DMS53 treated with DMSO at 0.1 percent for 48 hours (cell line): ENCODE data around the gene DPYSL5.

ENCODE experiments used
- DNase-seq: peaks from one replicate; lab custom pipeline; 2025; ENCODE audit not compliant: unreplicated experiment; lab: John Stamatoyannopoulos, UW

The DPYSL5 gene

GRCh38 chr2:26957534-26957933 is 109.6 kb downstream of the DPYSL5 start:
- DNase-seq, result no peak

GRCh38 chr2:26959331-26959730 is 111.4 kb downstream of the DPYSL5 start:
- DNase-seq, result no peak

- no peak for DNase-seq
Observed at GRCh38 chr2:26964446-26965130, 116.7 kb downstream of the DPYSL5 start.

- DNase-seq, result no peak
Observed at GRCh38 chr2:26968001-26968400, 120.1 kb downstream of the DPYSL5 start.

- DNase-seq, result no peak
Observed at GRCh38 chr2:26969077-26969844, 121.3 kb downstream of the DPYSL5 start.

GRCh38 chr2:26970244-26970927 is 122.5 kb downstream of the DPYSL5 start, which contains the start of gene MAPRE3:
Gene MAPRE3 (plus strand): TSS chr2:26970637. CDS start chr2:27022219, 51,582 bp downstream.
- DNase-seq, result peak; percentile 60

- no peak for DNase-seq
Observed at GRCh38 chr2:26970928-26971627, 123.1 kb downstream of the DPYSL5 start.

- no peak for DNase-seq
Observed at GRCh38 chr2:26971911-26972786, 124.2 kb downstream of the DPYSL5 start.

GRCh38 chr2:26974352-26974751 is 126.4 kb downstream of the DPYSL5 start:
- no peak for DNase-seq

GRCh38 chr2:26975102-26975501 is 127.2 kb downstream of the DPYSL5 start:
- DNase-seq, result no peak

GRCh38 chr2:26975656-26976055 is 127.7 kb downstream of the DPYSL5 start:
- no peak for DNase-seq

GRCh38 chr2:26976237-26976636 is 128.3 kb downstream of the DPYSL5 start:
- no peak for DNase-seq

- DNase-seq, result no peak
Observed at GRCh38 chr2:26977012-26977411, 129.1 kb downstream of the DPYSL5 start.

- no peak for DNase-seq
Observed at GRCh38 chr2:26978061-26978596, 130.2 kb downstream of the DPYSL5 start.

GRCh38 chr2:26979741-26980140 is 131.8 kb downstream of the DPYSL5 start:
- DNase-seq, result no peak

- DNase-seq, result no peak
Observed at GRCh38 chr2:26980971-26981370, 133.0 kb downstream of the DPYSL5 start.

- DNase-seq, result peak; percentile 61
Observed at GRCh38 chr2:26982102-26982742, 134.3 kb downstream of the DPYSL5 start.

GRCh38 chr2:26983746-26984145 is 135.8 kb downstream of the DPYSL5 start:
- no peak for DNase-seq

- DNase-seq, result no peak
Observed at GRCh38 chr2:26985807-26986206, 137.9 kb downstream of the DPYSL5 start.
